ENCODE measurements around the gene DMKN. TPM values are rescaled to one million over a fixed set of nuclear protein-coding genes. Genes with fewer than 3 reads are reported as not detected.

Gene DMKN
- total RNA-seq, 1 donor, result 2.2 TPM

DNA sequence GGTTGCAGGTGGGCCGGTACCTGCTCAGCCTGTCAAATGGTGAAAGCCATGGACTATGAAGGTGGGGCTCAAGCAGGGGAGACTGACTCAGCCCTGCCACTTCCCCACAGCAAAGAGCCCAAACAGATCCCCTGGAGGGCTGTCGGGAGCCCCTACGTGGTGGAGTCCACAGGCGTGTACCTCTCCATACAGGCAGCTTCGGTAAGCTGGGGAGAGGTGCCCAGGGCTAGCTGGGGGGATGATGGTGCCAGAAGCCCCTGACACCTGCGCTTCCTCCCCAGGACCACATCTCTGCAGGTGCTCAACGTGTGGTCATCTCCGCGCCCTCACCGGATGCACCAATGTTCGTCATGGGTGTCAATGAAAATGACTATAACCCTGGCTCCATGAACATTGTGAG, 28.8 kb upstream of the DMKN start:
- H3K4me3 ChIP-seq (ENCODE audit: low read depth, low read length), result no peak overlapping the region
- TF ChIP-seq, protein P1, sequence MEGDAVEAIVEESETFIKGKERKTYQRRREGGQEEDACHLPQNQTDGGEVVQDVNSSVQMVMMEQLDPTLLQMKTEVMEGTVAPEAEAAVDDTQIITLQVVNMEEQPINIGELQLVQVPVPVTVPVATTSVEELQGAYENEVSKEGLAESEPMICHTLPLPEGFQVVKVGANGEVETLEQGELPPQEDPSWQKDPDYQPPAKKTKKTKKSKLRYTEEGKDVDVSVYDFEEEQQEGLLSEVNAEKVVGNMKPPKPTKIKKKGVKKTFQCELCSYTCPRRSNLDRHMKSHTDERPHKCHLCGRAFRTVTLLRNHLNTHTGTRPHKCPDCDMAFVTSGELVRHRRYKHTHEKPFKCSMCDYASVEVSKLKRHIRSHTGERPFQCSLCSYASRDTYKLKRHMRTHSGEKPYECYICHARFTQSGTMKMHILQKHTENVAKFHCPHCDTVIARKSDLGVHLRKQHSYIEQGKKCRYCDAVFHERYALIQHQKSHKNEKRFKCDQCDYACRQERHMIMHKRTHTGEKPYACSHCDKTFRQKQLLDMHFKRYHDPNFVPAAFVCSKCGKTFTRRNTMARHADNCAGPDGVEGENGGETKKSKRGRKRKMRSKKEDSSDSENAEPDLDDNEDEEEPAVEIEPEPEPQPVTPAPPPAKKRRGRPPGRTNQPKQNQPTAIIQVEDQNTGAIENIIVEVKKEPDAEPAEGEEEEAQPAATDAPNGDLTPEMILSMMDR (IDR thresholded peaks at IDR 0.05; ENCODE audit: insufficient read depth, low read depth, low read length), result no peak
- DNase-seq (ENCODE audit: low read depth), result no peak

DNA sequence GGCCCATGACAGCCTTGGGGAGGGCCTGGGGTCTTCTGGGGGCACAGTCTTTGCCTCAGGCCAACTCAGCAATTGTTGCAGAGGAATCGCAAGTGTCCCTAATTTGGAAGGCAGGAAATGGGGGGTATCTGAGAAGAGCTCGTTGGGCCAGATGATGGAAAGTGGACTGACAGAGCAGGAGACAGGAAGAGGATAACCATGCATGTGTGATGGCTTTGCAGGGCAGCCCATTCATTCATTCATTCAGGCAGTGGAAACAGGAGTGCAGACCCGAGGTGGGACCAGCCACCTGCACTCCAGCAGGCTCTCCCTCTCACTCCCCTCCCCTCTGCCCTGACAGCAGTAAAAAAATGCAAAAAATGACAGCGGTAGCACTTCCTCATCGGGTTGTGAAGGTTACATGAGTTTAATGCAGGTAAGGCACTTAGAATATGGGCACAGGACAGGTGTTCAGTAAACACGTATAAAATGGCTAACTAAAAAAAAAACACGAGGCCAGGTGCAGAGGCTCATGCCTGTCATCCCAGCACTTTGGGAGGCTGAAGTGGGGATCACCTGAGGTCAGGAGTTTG, 27.0 kb upstream of the DMKN start:
- no peak for DNase-seq (ENCODE audit: low read depth)
- TF ChIP-seq, protein P1 (IDR thresholded peaks at IDR 0.05; ENCODE audit: insufficient read depth, low read depth, low read length), result no peak
- H3K4me3 ChIP-seq (ENCODE audit: low read depth, low read length), result no peak overlapping the region

DNA sequence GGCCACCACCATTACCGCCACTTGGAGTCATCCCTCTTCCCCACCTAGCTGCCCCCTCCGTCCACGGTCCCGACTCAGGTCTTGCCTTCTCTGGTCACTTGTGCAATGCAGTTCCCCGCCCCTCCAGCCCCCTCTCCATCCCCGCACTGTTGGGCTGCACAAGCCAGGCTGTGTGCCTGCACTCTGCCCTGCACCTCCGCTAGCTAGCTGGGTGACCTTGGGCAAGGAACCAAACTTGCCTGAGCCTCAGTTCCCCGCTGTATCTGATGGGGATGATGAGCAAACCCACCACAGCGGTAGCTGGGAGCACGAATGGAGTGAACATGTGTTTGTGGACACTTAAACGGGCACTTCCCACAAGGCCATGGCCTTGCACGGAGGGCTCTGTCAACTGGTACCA, 26.4 kb upstream of the DMKN start:
- DNase-seq (ENCODE audit: low read depth), result no peak
- H3K4me3 ChIP-seq (ENCODE audit: low read depth, low read length), result no peak overlapping the region
- TF ChIP-seq, protein P1 (IDR thresholded peaks at IDR 0.05; ENCODE audit: insufficient read depth, low read depth, low read length), result no peak

DNA sequence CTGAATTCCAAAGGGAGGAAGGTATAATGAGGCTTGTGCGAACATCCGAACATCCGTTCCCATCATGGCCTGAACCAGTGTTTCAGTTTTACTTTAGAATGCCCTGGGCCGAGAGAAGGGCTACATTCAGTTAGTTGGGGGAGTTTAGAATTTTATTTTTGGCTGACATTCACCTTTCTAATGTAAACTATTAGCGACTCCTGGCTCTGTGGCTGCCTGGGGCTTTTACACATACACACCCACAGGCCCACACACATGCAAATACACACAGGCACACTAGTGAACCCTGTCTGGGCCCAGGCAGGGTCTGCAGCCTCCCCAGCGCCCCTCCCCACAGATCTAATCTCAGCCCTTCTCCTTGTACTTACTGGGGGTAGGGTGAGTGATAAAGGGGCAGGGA, 25.9 kb upstream of the DMKN start:
- TF ChIP-seq, protein P1 (IDR thresholded peaks at IDR 0.05; ENCODE audit: insufficient read depth, low read depth, low read length), result no peak
- no peak for DNase-seq (ENCODE audit: low read depth)
- H3K4me3 ChIP-seq (ENCODE audit: low read depth, low read length), result no peak overlapping the region

DNA sequence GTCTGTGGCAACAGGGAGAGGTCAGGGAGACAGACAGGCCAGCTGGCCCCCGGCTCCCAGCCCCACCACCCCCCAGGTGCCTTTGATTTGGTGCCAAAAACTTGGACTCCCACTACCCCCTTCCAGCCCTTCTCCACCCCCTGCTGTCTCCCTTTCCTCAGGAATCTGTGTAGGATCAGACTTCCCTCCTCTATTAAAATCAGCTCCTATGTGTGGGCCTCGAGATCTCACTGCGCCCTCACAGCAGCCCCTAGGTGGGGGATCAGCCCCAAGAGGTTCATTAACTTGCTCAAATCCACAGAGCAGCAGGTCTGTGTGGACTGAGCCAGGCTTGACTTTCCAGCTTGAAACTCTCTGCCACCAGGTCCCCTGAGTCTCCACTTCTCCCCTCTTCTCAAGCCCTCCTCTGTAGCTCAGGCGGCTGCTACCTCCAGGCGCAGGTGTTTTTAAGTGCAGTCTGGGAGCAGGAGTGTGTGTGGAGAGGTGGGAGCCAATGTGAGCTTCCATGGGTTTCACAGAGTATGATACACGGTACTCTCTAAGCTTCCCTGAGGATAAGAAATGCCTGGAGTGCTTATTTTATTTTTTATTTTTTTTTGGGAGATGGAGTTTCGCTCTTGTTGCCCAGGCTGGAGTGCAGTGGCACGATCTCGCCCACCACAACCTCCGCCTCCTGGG, 21.5 kb upstream of the DMKN start:
- TF ChIP-seq, protein P1 (IDR thresholded peaks at IDR 0.05; ENCODE audit: insufficient read depth, low read depth, low read length), result no peak
- DNase-seq (ENCODE audit: low read depth), result no peak
- H3K4me3 ChIP-seq (ENCODE audit: low read depth, low read length), result no peak overlapping the region

DNA sequence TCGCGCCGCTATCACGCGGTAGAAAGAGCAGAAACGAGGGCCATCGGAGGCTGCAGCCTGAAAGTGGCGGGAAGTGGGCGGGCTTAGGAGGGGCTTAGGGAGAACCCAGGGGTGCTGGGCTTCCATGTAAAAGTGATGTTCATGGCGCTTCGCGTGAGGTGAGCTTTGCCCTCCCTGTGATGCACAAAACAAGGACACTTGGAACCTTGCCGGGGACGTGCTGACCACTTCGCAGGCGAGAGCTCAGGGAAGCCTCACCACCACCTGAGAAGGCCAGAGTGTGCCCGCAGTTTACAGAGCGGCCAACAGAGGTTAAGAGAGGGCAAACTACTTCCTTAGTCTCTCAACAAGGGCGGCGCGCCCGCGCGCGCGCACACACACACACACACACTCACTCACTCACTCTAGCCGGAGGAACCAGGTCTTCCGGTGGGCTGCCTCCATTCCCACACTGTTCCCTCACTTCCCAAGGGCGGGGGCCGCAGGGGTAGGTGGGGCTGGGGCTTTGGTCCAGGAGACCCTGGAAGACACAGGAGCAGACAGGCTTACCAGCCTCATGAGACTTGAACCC, 20.5 kb upstream of the DMKN start:
- TF ChIP-seq, protein P1 (IDR thresholded peaks at IDR 0.05; ENCODE audit: insufficient read depth, low read depth, low read length), result no peak
- DNase-seq (ENCODE audit: low read depth), result no peak
- no peak overlapping the region for H3K4me3 ChIP-seq (ENCODE audit: low read depth, low read length)
